HCT116 (cell line): ENCODE measurements around the gene SCGN. TPM values are rescaled to one million over a fixed set of nuclear protein-coding genes. Genes with fewer than 3 reads are reported as not detected.

Source experiments
- ATAC-seq: fragments of 200-7000 bp; cut with Tn5 transposase; 2 replicates; pipeline ENCODE4 v1.9.1; 2020; ENCODE audit warnings: mild to moderate bottlenecking, moderate library complexity
- BruUV-seq: library from RNA; stranded (reverse); fragments of 400-500 nt; replicated peaks from 2 replicates; lab custom pipeline; 2021; lab: Mats Ljungman, UMichigan
- CTCF ChIA-PET: fragments of 300-600 bp; sonication (Branson Sonifier 250); formaldehyde crosslinking; loops from one replicate; lab custom pipeline; 2021; ENCODE audit warnings: antibody characterized with exemption; lab: Charles Lee
- POLR2A ChIA-PET: fragments of 300-600, 350-600 bp; sonication (Branson Sonifier 250); formaldehyde crosslinking; loops from one replicate; lab custom pipeline; 2021; ENCODE audit warnings: antibody characterized with exemption; lab: Charles Lee
- RAD21 ChIA-PET, 2 experiments: fragments of 300-600 bp; sonication (Branson Sonifier 250); formaldehyde crosslinking; loops; one replicate each; lab custom pipeline; 2023; ENCODE audit warnings: low total read pairs in 2 of 2; ENCODE audit not compliant: uncharacterized antibody in 2 of 2, unreplicated experiment in 2 of 2, low non-redundant PET in 1 of 2; lab: Charles Lee
- DNase-seq: peaks from one replicate; pipeline ENCODE4 v3.0.0-alpha.2; 2010; ENCODE audit warnings: low read depth, low spot score
- H2AFZ ChIP-seq: fragments of 200-600 bp; shearing (Covaris generic), sonication (generic); 2 replicates; pipeline ENCODE4 v1.6.1; 2017; ENCODE audit warnings: low read depth, mixed run types, mixed read lengths, antibody characterized with exemption, low read length; ENCODE audit not compliant: poor library complexity, severe bottlenecking
- H3K27ac ChIP-seq: 2 replicates; pipeline ENCODE4 v1.5.1; 2012; ENCODE audit warnings: low read depth, low read length
- H3K27me3 ChIP-seq: fragments of 200-600 bp; sonication (generic); 2 replicates; pipeline ENCODE4 v1.6.1; 2016; ENCODE audit warnings: mixed run types, low read length, mixed read lengths; ENCODE audit not compliant: insufficient read depth
- H3K36me3 ChIP-seq, 2 experiments: fragments of 200-500 bp in 1 of 2; fragments of 200-600 bp in 1 of 2; sonication (Bioruptor generic) in 1 of 2; sonication (generic) in 1 of 2; 2 replicates each; pipeline versions ENCODE4 v1.5.1 to v1.6.1; 2014 to 2016; ENCODE audit warnings: low read length in 2 of 2, inconsistent platforms in 1 of 2, mixed read lengths in 1 of 2, mixed run types in 1 of 2; ENCODE audit not compliant: insufficient read depth in 2 of 2, control insufficient read depth in 1 of 2
- H3K4me1 ChIP-seq, 2 experiments: fragments of 200-600 bp in 1 of 2; sonication (generic) in 1 of 2; 2 replicates each; pipeline versions ENCODE4 v1.5.1 to v1.6.1; 2012 to 2017; ENCODE audit warnings: low read length in 2 of 2, inconsistent platforms in 1 of 2, mild to moderate bottlenecking in 1 of 2, mixed read lengths in 1 of 2, mixed run types in 1 of 2, moderate library complexity in 1 of 2; ENCODE audit not compliant: insufficient read depth in 2 of 2, control insufficient read depth in 1 of 2
- H3K4me2 ChIP-seq: fragments of 200-600 bp; sonication (generic); 2 replicates; pipeline ENCODE4 v1.6.1; 2017; ENCODE audit warnings: mixed run types, low read length, mixed read lengths
- H3K4me3 ChIP-seq, 2 experiments: fragments of 200-600 bp in 1 of 2; sonication (generic) in 1 of 2; replicated peaks in 1 of 2; 2 replicates each; pipeline ENCODE4 v1.5.1; 2011 to 2016; ENCODE audit warnings: low read length in 2 of 2, control low read depth in 1 of 2, low read depth in 1 of 2, mild to moderate bottlenecking in 1 of 2, mixed read lengths in 1 of 2, mixed run types in 1 of 2
- H3K79me2 ChIP-seq: fragments of 200-600 bp; sonication (generic); 2 replicates; pipeline ENCODE4 v1.6.1; 2017; ENCODE audit warnings: mild to moderate bottlenecking, mixed run types, low read length, moderate library complexity, mixed read lengths; ENCODE audit not compliant: insufficient read depth
- H3K9ac ChIP-seq: fragments of 200-600 bp; sonication (generic); 2 replicates; pipeline ENCODE4 v1.6.1; 2016; ENCODE audit warnings: low read length, mixed read lengths
- H3K9me2 ChIP-seq: fragments of 200-600 bp; sonication (generic), shearing (Covaris generic); 2 replicates; pipeline ENCODE4 v1.6.1; 2017; ENCODE audit warnings: mixed run types, mild to moderate bottlenecking, moderate library complexity; ENCODE audit not compliant: insufficient read depth
- H3K9me3 ChIP-seq, 2 experiments: fragments of 200-500 bp in 1 of 2; fragments of 200-600 bp in 1 of 2; sonication (Bioruptor generic) in 1 of 2; sonication (generic) in 1 of 2; 2 replicates each; pipeline ENCODE4 v1.6.1; 2014 to 2017; ENCODE audit warnings: low read length in 2 of 2, mixed read lengths in 2 of 2, inconsistent platforms in 1 of 2, low read depth in 1 of 2, mild to moderate bottlenecking in 1 of 2, mixed run types in 1 of 2, moderate library complexity in 1 of 2; ENCODE audit not compliant: control insufficient read depth in 1 of 2, insufficient read depth in 1 of 2
- H4K20me1 ChIP-seq: fragments of 200-600 bp; sonication (generic), shearing (Covaris generic); 2 replicates; pipeline ENCODE4 v1.6.1; 2017; ENCODE audit warnings: mixed run types, mild to moderate bottlenecking, moderate library complexity; ENCODE audit not compliant: insufficient read depth
- CBX3 ChIP-seq: IDR thresholded peaks from 2 replicates; pipeline ENCODE4 v1.6.1; 2012; ENCODE audit warnings: low read depth
- CEBPB ChIP-seq: IDR thresholded peaks from 2 replicates; pipeline ENCODE4 v1.6.1; 2012; ENCODE audit warnings: low read depth
- EGR1 ChIP-seq: IDR thresholded peaks from 2 replicates; pipeline ENCODE4 v1.6.1; 2012; ENCODE audit warnings: low read depth
- EZH2 ChIP-seq: fragments of 200-600 bp; sonication (generic); IDR thresholded peaks from 2 replicates; pipeline ENCODE4 v1.6.1; 2017; ENCODE audit warnings: antibody characterized with exemption, mixed run types
- FOSL1 ChIP-seq: IDR thresholded peaks from 2 replicates; pipeline ENCODE4 v1.6.1; 2012; ENCODE audit warnings: low read depth
- JUND ChIP-seq: IDR thresholded peaks from 2 replicates; pipeline ENCODE4 v1.6.1; 2012
- POLR2A ChIP-seq: IDR thresholded peaks from 2 replicates; pipeline ENCODE4 v1.7.0; 2011; ENCODE audit warnings: borderline replicate concordance; ENCODE audit not compliant: insufficient read depth, insufficient read length; ENCODE audit errors: extremely low read depth
- SIN3A ChIP-seq: IDR thresholded peaks from 2 replicates; pipeline ENCODE4 v1.6.1; 2012; ENCODE audit warnings: low read depth
- TCF7L2 ChIP-seq: IDR thresholded peaks from 2 replicates; pipeline ENCODE4 v1.7.0; 2011; ENCODE audit warnings: borderline replicate concordance, inconsistent platforms; ENCODE audit not compliant: insufficient read depth, insufficient read length; ENCODE audit errors: extremely low read depth
- YY1 ChIP-seq: IDR thresholded peaks from 2 replicates; pipeline ENCODE4 v1.6.1; 2011; ENCODE audit warnings: low read length, low read depth, moderate library complexity, mild to moderate bottlenecking; ENCODE audit not compliant: insufficient replicate concordance; ENCODE audit errors: extremely low read depth
- ZFX ChIP-seq: fragments of 450-650 bp; IDR thresholded peaks from 2 replicates; pipeline ENCODE4 v1.6.1; 2017
- ZNF274 ChIP-seq: fragments of 200-500 bp; sonication (Bioruptor generic); IDR thresholded peaks from 2 replicates; pipeline ENCODE4 v1.6.1; 2014; ENCODE audit warnings: mild to moderate bottlenecking, low read depth, low read length, inconsistent platforms
- intact Hi-C: fragments of 100-400 bp; cut with micrococcal nuclease; formaldehyde crosslinking; loops from 2 replicates; pipeline ENCODE4 v1.10.0; 2022
- total RNA-seq: library from RNA; stranded (reverse); gene quantifications from one replicate; pipeline ENCODE4 v1.2.1, GENCODE V29; 2021; ENCODE audit not compliant: unreplicated experiment
- TF ChIP-seq, protein P1 (sequence below), 3 experiments: fragments of 200-600 bp in 1 of 3; sonication (generic) in 1 of 3; IDR thresholded peaks in 2 of 3; conservative IDR thresholded peaks in 1 of 3; 2 replicates each; pipeline ENCODE4 v1.5.1; 2012 to 2017; ENCODE audit warnings: low read depth in 2 of 3, low read length in 2 of 3, antibody characterized with exemption in 1 of 3, borderline replicate concordance in 1 of 3, control low read depth in 1 of 3, mild to moderate bottlenecking in 1 of 3, mixed read lengths in 1 of 3, mixed run types in 1 of 3, moderate library complexity in 1 of 3; ENCODE audit not compliant: insufficient read depth in 1 of 3
- TF ChIP-seq, protein P2 (sequence below): IDR thresholded peaks from 2 replicates; pipeline ENCODE4 v1.6.1; 2011; ENCODE audit warnings: mild to moderate bottlenecking, low read length, moderate library complexity; ENCODE audit not compliant: insufficient replicate concordance; ENCODE audit errors: extremely low read depth
- TF ChIP-seq, protein P3 (sequence below): IDR thresholded peaks from 2 replicates; pipeline ENCODE4 v1.6.1; 2012; ENCODE audit warnings: low read depth
- TF ChIP-seq, protein P4 (sequence below): IDR thresholded peaks from 2 replicates; pipeline ENCODE4 v1.6.1; 2012

Gene SCGN
- total RNA-seq, 1 experiment from 2014 or later = not detected

DNA sequence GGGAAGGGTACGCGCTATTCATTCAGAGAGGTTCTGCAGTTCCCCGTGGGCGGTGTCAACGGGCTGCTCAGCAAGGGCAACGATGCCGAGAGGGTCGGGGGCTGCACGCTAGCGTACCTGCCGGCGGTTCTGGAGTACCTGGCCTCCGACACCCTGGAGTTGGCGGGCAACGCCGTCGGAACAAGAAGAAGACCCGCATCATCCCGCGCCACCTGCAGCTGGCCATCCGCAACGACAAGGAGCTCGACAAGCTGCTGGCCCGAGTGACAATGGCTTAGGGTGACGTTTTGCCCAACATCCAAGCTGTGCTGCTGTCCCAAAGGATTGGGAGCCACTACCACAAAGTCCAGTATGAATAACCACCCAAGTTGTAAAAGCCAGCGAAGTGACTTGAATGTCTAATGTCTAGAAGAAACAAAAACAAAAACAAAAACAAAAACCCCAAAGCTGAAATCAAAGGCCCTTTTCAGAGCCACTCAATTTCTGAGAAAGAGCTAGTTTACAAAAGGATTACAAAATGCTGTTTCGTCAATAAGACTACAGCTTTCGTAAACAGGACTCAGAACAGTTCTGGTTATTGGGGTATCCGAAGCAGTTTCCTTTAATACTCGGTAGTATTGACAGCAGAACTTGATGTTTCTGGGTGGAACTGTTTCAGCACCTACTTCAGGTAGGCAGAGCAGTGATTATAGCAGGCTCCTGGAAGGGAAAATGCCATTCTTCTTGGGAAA is 80.6 kb downstream of the SCGN start:
- 0 out of 4 replicates have a peak, but pooled peaks cover 0 to 7% of the 10 kb centered on the region in 2 experiments for H3K9me3 ChIP-seq
- H2AFZ ChIP-seq = no peak overlapping the region
- H3K4me3 ChIP-seq = no peak overlapping the region
- ATAC-seq (no peak), DNase-seq (no peak)
- no peaks in the 10 kb centered on the region for H3K9me2 ChIP-seq
- H3K79me2 ChIP-seq = no peaks in the 10 kb centered on the region
- no peaks in the 10 kb centered on the region for H4K20me1 ChIP-seq
- BruUV-seq = no TSS peak
- POLR2A ChIA-PET = no interaction called here
- H3K4me1 ChIP-seq = no peaks in the 10 kb centered on the region
- no peak overlapping the region for H3K9ac ChIP-seq
- no peak overlapping the region for H3K27ac ChIP-seq
- RAD21 ChIA-PET = no interaction called here
- CTCF ChIA-PET = interaction anchor here (0.9 kb wide), 1 partner anchor 12 kb away, joined by 3 read pairs; no protein-coding TSS in a partner anchor
- no peaks in the 10 kb centered on the region for H3K27me3 ChIP-seq
- H3K4me2 ChIP-seq = no peak overlapping the region
- TF ChIP-seq, protein P1, sequence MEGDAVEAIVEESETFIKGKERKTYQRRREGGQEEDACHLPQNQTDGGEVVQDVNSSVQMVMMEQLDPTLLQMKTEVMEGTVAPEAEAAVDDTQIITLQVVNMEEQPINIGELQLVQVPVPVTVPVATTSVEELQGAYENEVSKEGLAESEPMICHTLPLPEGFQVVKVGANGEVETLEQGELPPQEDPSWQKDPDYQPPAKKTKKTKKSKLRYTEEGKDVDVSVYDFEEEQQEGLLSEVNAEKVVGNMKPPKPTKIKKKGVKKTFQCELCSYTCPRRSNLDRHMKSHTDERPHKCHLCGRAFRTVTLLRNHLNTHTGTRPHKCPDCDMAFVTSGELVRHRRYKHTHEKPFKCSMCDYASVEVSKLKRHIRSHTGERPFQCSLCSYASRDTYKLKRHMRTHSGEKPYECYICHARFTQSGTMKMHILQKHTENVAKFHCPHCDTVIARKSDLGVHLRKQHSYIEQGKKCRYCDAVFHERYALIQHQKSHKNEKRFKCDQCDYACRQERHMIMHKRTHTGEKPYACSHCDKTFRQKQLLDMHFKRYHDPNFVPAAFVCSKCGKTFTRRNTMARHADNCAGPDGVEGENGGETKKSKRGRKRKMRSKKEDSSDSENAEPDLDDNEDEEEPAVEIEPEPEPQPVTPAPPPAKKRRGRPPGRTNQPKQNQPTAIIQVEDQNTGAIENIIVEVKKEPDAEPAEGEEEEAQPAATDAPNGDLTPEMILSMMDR (IDR thresholded peaks at IDR 0.05 in 2 of 3, conservative IDR thresholded peaks at IDR 0.05 in 1 of 3; ENCODE audit: borderline replicate concordance in 1 of 3, insufficient read depth in 1 of 3, low read depth in 2 of 3, low read length in 2 of 3) = no peak
- no peak for TF ChIP-seq TCF7L2
- TF ChIP-seq EZH2 = no peak
- TF ChIP-seq, protein P2, sequence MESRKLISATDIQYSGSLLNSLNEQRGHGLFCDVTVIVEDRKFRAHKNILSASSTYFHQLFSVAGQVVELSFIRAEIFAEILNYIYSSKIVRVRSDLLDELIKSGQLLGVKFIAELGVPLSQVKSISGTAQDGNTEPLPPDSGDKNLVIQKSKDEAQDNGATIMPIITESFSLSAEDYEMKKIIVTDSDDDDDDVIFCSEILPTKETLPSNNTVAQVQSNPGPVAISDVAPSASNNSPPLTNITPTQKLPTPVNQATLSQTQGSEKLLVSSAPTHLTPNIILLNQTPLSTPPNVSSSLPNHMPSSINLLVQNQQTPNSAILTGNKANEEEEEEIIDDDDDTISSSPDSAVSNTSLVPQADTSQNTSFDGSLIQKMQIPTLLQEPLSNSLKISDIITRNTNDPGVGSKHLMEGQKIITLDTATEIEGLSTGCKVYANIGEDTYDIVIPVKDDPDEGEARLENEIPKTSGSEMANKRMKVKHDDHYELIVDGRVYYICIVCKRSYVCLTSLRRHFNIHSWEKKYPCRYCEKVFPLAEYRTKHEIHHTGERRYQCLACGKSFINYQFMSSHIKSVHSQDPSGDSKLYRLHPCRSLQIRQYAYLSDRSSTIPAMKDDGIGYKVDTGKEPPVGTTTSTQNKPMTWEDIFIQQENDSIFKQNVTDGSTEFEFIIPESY = no peak
- TF ChIP-seq POLR2A = no peak
- TF ChIP-seq CBX3 = no peak
- TF ChIP-seq, protein P3, sequence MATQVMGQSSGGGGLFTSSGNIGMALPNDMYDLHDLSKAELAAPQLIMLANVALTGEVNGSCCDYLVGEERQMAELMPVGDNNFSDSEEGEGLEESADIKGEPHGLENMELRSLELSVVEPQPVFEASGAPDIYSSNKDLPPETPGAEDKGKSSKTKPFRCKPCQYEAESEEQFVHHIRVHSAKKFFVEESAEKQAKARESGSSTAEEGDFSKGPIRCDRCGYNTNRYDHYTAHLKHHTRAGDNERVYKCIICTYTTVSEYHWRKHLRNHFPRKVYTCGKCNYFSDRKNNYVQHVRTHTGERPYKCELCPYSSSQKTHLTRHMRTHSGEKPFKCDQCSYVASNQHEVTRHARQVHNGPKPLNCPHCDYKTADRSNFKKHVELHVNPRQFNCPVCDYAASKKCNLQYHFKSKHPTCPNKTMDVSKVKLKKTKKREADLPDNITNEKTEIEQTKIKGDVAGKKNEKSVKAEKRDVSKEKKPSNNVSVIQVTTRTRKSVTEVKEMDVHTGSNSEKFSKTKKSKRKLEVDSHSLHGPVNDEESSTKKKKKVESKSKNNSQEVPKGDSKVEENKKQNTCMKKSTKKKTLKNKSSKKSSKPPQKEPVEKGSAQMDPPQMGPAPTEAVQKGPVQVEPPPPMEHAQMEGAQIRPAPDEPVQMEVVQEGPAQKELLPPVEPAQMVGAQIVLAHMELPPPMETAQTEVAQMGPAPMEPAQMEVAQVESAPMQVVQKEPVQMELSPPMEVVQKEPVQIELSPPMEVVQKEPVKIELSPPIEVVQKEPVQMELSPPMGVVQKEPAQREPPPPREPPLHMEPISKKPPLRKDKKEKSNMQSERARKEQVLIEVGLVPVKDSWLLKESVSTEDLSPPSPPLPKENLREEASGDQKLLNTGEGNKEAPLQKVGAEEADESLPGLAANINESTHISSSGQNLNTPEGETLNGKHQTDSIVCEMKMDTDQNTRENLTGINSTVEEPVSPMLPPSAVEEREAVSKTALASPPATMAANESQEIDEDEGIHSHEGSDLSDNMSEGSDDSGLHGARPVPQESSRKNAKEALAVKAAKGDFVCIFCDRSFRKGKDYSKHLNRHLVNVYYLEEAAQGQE = no peak
- TF ChIP-seq EGR1 = no peak
- no peak for TF ChIP-seq ZFX
- TF ChIP-seq, protein P4, sequence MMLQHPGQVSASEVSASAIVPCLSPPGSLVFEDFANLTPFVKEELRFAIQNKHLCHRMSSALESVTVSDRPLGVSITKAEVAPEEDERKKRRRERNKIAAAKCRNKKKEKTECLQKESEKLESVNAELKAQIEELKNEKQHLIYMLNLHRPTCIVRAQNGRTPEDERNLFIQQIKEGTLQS = no peak
- no peak for TF ChIP-seq SIN3A
- no peak for TF ChIP-seq YY1
- TF ChIP-seq CEBPB = no peak
- no peak for TF ChIP-seq FOSL1
- no peak for TF ChIP-seq ZNF274
- no peak for TF ChIP-seq JUND
- intact Hi-C loops = no loop called here
- H3K36me3 ChIP-seq = no peaks in the 10 kb centered on the region
